HL-60 (cell line): ENCODE results near the gene CTSD.

Experiments used
- DNase-seq, 2 experiments: peaks; one replicate each; pipeline ENCODE4 v3.0.0-alpha.2; 2010 to 2020; ENCODE audit warnings: low read depth in 1 of 2, low spot score in 1 of 2
- H3K27ac ChIP-seq: fragments of 250-450 bp; sonication (Bioruptor Pico); replicated peaks from 2 replicates; pipeline ENCODE4 v1.5.1; 2020; ENCODE audit warnings: mild to moderate bottlenecking, moderate library complexity
- H3K27me3 ChIP-seq: fragments of 250-450 bp; sonication (Bioruptor Pico); 2 replicates; pipeline ENCODE4 v1.5.1; 2021; ENCODE audit warnings: mild to moderate bottlenecking, moderate library complexity; ENCODE audit not compliant: insufficient read depth, poor library complexity, severe bottlenecking
- H3K4me3 ChIP-seq: replicated peaks from 2 replicates; pipeline ENCODE4 v1.5.1; 2011; ENCODE audit warnings: mild to moderate bottlenecking, control low read depth, low read length; ENCODE audit not compliant: insufficient read depth
- GABPA ChIP-seq: IDR thresholded peaks from 2 replicates; pipeline ENCODE4 v1.6.1; 2012; ENCODE audit warnings: low read depth
- POLR2AphosphoS5 ChIP-seq: IDR thresholded peaks from 2 replicates; pipeline ENCODE4 v1.6.1; 2012; ENCODE audit warnings: low read depth
- REST ChIP-seq: IDR thresholded peaks from 2 replicates; pipeline ENCODE4 v1.6.1; 2012; ENCODE audit warnings: low read depth; ENCODE audit not compliant: insufficient replicate concordance
- SPI1 ChIP-seq: IDR thresholded peaks from 2 replicates; pipeline ENCODE4 v1.6.1; 2012; ENCODE audit warnings: low read depth, mild to moderate bottlenecking, borderline replicate concordance
- TF ChIP-seq, protein P1 (sequence below): IDR thresholded peaks from one replicate; pipeline ENCODE4 v1.5.1; 2011; ENCODE audit warnings: low read length, control low read depth, inconsistent platforms; ENCODE audit not compliant: insufficient read depth

The CTSD gene

DNA sequence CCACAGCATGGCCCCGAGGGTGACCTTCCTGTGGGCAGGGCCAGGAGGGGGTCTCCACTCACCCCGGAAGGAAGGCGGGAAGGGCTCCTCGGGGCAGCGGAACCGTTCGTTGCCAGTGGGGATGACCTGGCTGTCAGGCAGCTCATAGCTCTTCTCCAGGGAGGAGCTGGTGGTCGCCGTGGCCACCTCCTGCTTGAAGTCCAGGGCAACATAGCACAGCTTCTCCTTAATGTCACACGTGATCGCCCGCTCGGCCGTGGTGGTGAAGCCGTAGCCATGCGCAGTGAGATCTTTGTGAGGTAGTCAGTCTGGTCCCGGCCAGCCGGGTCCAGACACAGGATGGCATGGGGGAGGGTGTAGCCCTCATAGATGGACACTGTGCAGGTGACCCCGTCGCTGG is 39.5 kb upstream of the CTSD start:
- Histone ChIP-seq H3K27ac (no peak overlapping the region), H3K4me3 (no peak overlapping the region), H3K27me3 (no peaks in the 10 kb centered on the region)
- TF ChIP-seq GABPA: no peak
- no peak for TF ChIP-seq POLR2AphosphoS5
- no peak for TF ChIP-seq SPI1
- DNase-seq: no peak

GRCh38 chr11:1797391-1798125 is 33.8 kb upstream of the CTSD start:
- TF ChIP-seq POLR2AphosphoS5 (no peak), GABPA (no peak), SPI1 (no peak), REST (no peak)
- TF ChIP-seq, protein P1, sequence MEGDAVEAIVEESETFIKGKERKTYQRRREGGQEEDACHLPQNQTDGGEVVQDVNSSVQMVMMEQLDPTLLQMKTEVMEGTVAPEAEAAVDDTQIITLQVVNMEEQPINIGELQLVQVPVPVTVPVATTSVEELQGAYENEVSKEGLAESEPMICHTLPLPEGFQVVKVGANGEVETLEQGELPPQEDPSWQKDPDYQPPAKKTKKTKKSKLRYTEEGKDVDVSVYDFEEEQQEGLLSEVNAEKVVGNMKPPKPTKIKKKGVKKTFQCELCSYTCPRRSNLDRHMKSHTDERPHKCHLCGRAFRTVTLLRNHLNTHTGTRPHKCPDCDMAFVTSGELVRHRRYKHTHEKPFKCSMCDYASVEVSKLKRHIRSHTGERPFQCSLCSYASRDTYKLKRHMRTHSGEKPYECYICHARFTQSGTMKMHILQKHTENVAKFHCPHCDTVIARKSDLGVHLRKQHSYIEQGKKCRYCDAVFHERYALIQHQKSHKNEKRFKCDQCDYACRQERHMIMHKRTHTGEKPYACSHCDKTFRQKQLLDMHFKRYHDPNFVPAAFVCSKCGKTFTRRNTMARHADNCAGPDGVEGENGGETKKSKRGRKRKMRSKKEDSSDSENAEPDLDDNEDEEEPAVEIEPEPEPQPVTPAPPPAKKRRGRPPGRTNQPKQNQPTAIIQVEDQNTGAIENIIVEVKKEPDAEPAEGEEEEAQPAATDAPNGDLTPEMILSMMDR: no peak

GRCh38 chr11:1796413-1797011 is 32.8 kb upstream of the CTSD start:
- H3K27ac ChIP-seq: no peak overlapping the region
- TF ChIP-seq POLR2AphosphoS5 (no peak), SPI1 (no peak), REST (no peak), GABPA (no peak)
- TF ChIP-seq, protein P1: no peak
- no peaks in the 10 kb centered on the region for H3K27me3 ChIP-seq
- H3K4me3 ChIP-seq: no peak overlapping the region
- no peak for DNase-seq

More at GRCh38 chr11:1797391-1798125, 33.8 kb upstream of the CTSD start:
- DNase-seq: no peak
- Histone ChIP-seq H3K4me3 (no peak overlapping the region), H3K27ac (no peak overlapping the region), H3K27me3 (no peaks in the 10 kb centered on the region)

- Histone ChIP-seq H3K27me3 (no peaks in the 10 kb centered on the region), H3K4me3 (no peak overlapping the region), H3K27ac (no peak overlapping the region)
- DNase-seq: no peak
- no peak for TF ChIP-seq REST
- no peak for TF ChIP-seq GABPA
- TF ChIP-seq, protein P1: no peak
- no peak for TF ChIP-seq SPI1
- no peak for TF ChIP-seq POLR2AphosphoS5
These were observed 29.4 kb upstream of the CTSD start for GRCh38 chr11:1793081-1793480.
